Measurements from ENCODE around the gene C9orf57. TPM values are rescaled to one million over a fixed set of nuclear protein-coding genes. Genes with fewer than 3 reads are reported as not detected.

The C9orf57 gene
- total RNA-seq, 1 donor from 2014 or later = not detected

DNA sequence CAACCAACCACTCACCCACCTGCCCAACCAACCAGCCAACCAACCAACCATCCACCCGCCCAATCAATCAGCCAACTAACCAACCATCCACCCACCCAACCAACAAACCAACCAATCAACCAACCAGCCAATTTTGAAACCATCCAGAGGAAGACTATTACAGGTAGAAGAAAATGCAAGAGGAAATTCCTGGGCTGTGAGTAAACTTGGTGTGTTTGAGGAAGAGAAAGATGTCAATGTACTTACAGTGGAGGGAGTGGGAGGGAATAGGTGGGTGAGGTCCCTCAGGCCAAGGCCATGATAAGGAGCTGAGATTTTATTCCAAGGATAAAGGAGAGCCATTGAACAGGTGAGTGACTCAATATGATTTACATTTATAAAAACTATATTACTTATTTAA, 30.4 kb downstream of the C9orf57 start:
- H3K27ac Mint-ChIP-seq = no peak overlapping the region
- intact Hi-C loops (cut with micrococcal nuclease) = loop anchor here (5.0 to 10.0 kb wide), 2 partner anchors 308 to 1105 kb away; no protein-coding TSS in a partner anchor
- no peaks in the 10 kb centered on the region for H3K36me3 Mint-ChIP-seq (ENCODE audit: low read depth)
- DNase-seq (no peak), ATAC-seq (ENCODE audit: low read depth) (no peak)
- POLR2A ChIA-PET = no interaction called here
- no peaks in the 10 kb centered on the region for H3K27me3 Mint-ChIP-seq
- H3K4me1 Mint-ChIP-seq = no peaks in the 10 kb centered on the region
- no peaks in the 10 kb centered on the region for H3K9me3 Mint-ChIP-seq
- CTCF ChIA-PET = interaction anchor here (1.9 kb wide), 1 partner anchor 9 kb away, joined by 6 read pairs; no protein-coding TSS in a partner anchor
- TF ChIP-seq, protein P1, sequence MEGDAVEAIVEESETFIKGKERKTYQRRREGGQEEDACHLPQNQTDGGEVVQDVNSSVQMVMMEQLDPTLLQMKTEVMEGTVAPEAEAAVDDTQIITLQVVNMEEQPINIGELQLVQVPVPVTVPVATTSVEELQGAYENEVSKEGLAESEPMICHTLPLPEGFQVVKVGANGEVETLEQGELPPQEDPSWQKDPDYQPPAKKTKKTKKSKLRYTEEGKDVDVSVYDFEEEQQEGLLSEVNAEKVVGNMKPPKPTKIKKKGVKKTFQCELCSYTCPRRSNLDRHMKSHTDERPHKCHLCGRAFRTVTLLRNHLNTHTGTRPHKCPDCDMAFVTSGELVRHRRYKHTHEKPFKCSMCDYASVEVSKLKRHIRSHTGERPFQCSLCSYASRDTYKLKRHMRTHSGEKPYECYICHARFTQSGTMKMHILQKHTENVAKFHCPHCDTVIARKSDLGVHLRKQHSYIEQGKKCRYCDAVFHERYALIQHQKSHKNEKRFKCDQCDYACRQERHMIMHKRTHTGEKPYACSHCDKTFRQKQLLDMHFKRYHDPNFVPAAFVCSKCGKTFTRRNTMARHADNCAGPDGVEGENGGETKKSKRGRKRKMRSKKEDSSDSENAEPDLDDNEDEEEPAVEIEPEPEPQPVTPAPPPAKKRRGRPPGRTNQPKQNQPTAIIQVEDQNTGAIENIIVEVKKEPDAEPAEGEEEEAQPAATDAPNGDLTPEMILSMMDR (IDR thresholded peaks at IDR 0.05) = no peak
- no peak overlapping the region for H3K4me3 Mint-ChIP-seq

DNA sequence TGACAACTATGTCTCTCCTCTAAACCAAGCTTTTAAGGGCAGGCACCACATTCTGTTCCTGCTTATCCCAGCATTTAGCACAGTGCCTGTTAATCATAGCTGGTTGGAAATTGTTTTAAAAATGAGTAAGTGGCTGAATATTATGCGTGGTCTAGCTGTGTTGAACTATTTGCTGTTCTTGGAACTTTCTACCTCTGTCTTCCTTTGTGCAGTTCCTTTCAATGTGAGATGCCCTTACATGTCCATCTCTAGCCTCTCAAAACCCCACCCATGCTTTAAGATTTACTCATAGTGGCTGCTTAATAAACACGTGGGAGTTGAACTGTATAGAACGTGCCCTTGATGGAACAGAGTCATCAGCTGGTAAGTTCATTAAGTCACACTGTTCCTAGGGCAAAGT, 34.5 kb downstream of the C9orf57 start:
- no peaks in the 10 kb centered on the region for H3K27me3 Mint-ChIP-seq
- H3K4me1 Mint-ChIP-seq = no peaks in the 10 kb centered on the region
- H3K9me3 Mint-ChIP-seq = no peaks in the 10 kb centered on the region
- intact Hi-C loops (cut with micrococcal nuclease) = loop anchor here (1.0 to 10.0 kb wide), 6 partner anchors 219 to 1101 kb away; no protein-coding TSS in a partner anchor
- DNase-seq (no peak), ATAC-seq (ENCODE audit: low read depth) (no peak)
- H3K36me3 Mint-ChIP-seq (ENCODE audit: low read depth) = no peaks in the 10 kb centered on the region
- no peak overlapping the region for H3K27ac Mint-ChIP-seq
- TF ChIP-seq, protein P1 (IDR thresholded peaks at IDR 0.05) = no peak
- CTCF ChIA-PET = interaction anchor here (1.0 to 5.5 kb wide), 15 partner anchors 8 to 1385 kb away, joined by 3 to 88 read pairs (median 9); no protein-coding TSS in a partner anchor
- H3K4me3 Mint-ChIP-seq = no peak overlapping the region
- POLR2A ChIA-PET = no interaction called here

DNA sequence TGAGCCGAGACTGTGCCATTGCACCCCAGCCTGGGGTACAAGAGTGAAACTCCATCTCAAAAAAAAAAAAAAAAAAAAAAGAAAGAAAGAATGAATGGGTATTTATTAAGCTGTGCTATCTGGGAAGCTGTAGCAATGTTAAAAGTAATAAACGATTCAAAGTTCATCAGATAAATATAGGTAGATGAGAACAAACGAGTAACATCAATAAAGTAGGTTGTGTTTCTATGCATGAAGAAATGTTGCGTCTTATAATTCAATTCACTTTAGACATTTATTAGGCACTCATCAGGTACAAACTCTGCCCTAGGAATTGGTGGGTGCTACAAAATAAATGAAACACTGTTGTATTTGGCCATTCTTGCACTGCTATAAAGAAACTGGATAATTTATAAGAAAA, 36.8 kb downstream of the C9orf57 start:
- intact Hi-C loops (cut with micrococcal nuclease) = loop anchor here (10.0 kb wide), 1 partner anchor 1099 kb away; no protein-coding TSS in a partner anchor
- POLR2A ChIA-PET = no interaction called here
- H3K9me3 Mint-ChIP-seq = no peaks in the 10 kb centered on the region
- CTCF ChIA-PET = interaction anchor here (0.8 to 5.5 kb wide), 6 partner anchors 14 to 738 kb away, joined by 3 to 88 read pairs (median 14); no protein-coding TSS in a partner anchor
- ATAC-seq (ENCODE audit: low read depth) (no peak), DNase-seq (no peak)
- no peaks in the 10 kb centered on the region for H3K27me3 Mint-ChIP-seq
- no peak overlapping the region for H3K27ac Mint-ChIP-seq
- no peak overlapping the region for H3K4me3 Mint-ChIP-seq
- H3K36me3 Mint-ChIP-seq (ENCODE audit: low read depth) = no peaks in the 10 kb centered on the region
- H3K4me1 Mint-ChIP-seq = no peaks in the 10 kb centered on the region
- TF ChIP-seq, protein P1 (IDR thresholded peaks at IDR 0.05) = no peak

DNA sequence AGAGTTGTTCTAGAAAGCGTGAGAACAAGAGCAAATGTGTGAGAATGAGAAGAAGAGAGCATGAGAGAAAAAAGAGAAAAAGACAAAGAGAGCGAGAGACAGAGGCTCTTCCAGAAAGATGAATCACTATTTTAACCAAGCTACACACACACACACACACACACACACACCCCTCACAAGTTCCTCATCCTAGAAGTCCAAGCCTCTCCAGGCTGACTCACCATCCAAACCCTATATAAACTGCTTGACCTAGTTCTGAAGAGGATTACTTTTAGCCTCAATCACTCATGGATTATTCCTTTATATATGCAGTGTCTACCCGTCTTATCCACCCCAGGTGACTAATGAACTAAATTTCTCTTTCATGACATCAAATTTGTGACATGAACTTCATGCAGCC, 37.6 kb downstream of the C9orf57 start:
- DNase-seq (no peak), ATAC-seq (ENCODE audit: low read depth) (no peak)
- no peaks in the 10 kb centered on the region for H3K9me3 Mint-ChIP-seq
- CTCF ChIA-PET = interaction anchor here (0.8 to 5.5 kb wide), 4 partner anchors 217 to 737 kb away, joined by 3 to 88 read pairs (median 28); no protein-coding TSS in a partner anchor
- TF ChIP-seq, protein P1 (IDR thresholded peaks at IDR 0.05) = no peak
- no peak overlapping the region for H3K27ac Mint-ChIP-seq
- intact Hi-C loops (cut with micrococcal nuclease) = loop anchor here (10.0 kb wide), 1 partner anchor 1098 kb away; no protein-coding TSS in a partner anchor
- H3K27me3 Mint-ChIP-seq = no peaks in the 10 kb centered on the region
- H3K36me3 Mint-ChIP-seq (ENCODE audit: low read depth) = no peaks in the 10 kb centered on the region
- no peaks in the 10 kb centered on the region for H3K4me1 Mint-ChIP-seq
- POLR2A ChIA-PET = no interaction called here
- H3K4me3 Mint-ChIP-seq = no peak overlapping the region

DNA sequence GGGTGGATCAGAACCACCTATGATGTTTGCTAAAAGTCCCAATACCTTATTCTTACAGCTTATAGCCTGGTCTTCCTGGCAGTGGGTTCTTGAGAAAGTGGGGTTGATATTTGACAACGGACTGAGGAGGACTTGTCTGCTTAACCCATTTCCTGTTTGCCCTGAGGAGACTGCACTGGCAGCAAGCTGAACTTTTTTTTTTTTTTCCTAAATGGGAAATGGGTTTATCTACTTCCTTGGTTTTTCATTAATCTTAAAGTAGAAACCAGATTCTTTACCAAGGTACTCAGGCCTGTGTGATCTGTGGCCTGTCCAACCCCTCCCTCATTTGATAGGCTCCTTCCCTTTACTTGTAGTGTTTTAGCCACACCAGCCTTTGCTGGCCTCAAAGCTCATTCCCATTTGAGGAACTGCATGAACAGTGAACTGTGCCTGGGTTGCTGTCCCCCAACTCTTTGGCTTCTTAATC, 47.1 kb downstream of the C9orf57 start:
- Mint-ChIP-seq H3K36me3 (ENCODE audit: low read depth) (no peaks in the 10 kb centered on the region), H3K4me3 (no peak overlapping the region), H3K4me1 (no peaks in the 10 kb centered on the region), H3K27me3 (no peaks in the 10 kb centered on the region), H3K27ac (no peak overlapping the region), H3K9me3 (no peaks in the 10 kb centered on the region)
- intact Hi-C loops (cut with micrococcal nuclease) = no loop called here
- ChIA-PET CTCF (interaction anchor here (0.7 to 1.8 kb wide), 2 partner anchors 11 to 207 kb away, joined by 3 to 6 read pairs; no protein-coding TSS in a partner anchor), POLR2A (interaction anchor here (0.6 kb wide), 1 partner anchor 1017 kb away, joined by 3 read pairs; no protein-coding TSS in a partner anchor)
- no peak for DNase-seq
- TF ChIP-seq, protein P1 (IDR thresholded peaks at IDR 0.05) = no peak
- no peak for ATAC-seq (ENCODE audit: low read depth)
